ENCODE results near the gene ASF1A.

The ASF1A gene

GRCh38 chr6:118935331-118935668 lies 41.3 kb downstream of the ASF1A start:
- Histone ChIP-seq H3K27me3 (no peaks in the 10 kb centered on the region), H3K4me3 (peak overlapping the region; percentile 64 to 80), H3K4me1 (peaks cover 0 to 15% (median 7%) of the 10 kb centered on the region in 4 donors), H3K27ac (peak overlapping the region; percentile 90 to 96), H3K36me3 (peaks cover 0 to 16% (median 6%) of the 10 kb centered on the region in 3 donors), H3K9me3 (no peaks in the 10 kb centered on the region)
- intact Hi-C loops (cut with DNase I; ENCODE audit: low total_unique reads): no loop called here
- DNase-seq: no peak
- no peak for TF ChIP-seq CTCF (IDR thresholded peaks at IDR 0.05)

GRCh38 chr6:118935978-118936703 lies 42.2 kb downstream of the ASF1A start:
- H3K4me1 ChIP-seq: peaks cover 0 to 15% (median 7%) of the 10 kb centered on the region in 4 donors
- intact Hi-C loops (cut with DNase I; ENCODE audit: low total_unique reads): no loop called here
- H3K27ac ChIP-seq: peak overlapping the region in 1 of 2 donors; percentile 96
- no peaks in the 10 kb centered on the region for H3K27me3 ChIP-seq
- H3K4me3 ChIP-seq: peak overlapping the region in 1 of 2 donors; percentile 80
- DNase-seq: no peak
- no peaks in the 10 kb centered on the region for H3K9me3 ChIP-seq
- no peak for TF ChIP-seq CTCF (IDR thresholded peaks at IDR 0.05)
- H3K36me3 ChIP-seq: peaks cover 0 to 7% (median 0%) of the 10 kb centered on the region in 3 donors

- no peaks in the 10 kb centered on the region for H3K36me3 ChIP-seq
- H3K27ac ChIP-seq: no peak overlapping the region
- H3K4me1 ChIP-seq: peaks cover 0 to 9% (median 1%) of the 10 kb centered on the region in 4 donors
- TF ChIP-seq CTCF (IDR thresholded peaks at IDR 0.05): no peak
- peaks cover 0 to 9% (median 3%) of the 10 kb centered on the region in 3 donors for H3K9me3 ChIP-seq
- no peak overlapping the region for H3K4me3 ChIP-seq
- DNase-seq: no peak
- intact Hi-C loops (cut with DNase I; ENCODE audit: low total_unique reads): no loop called here
- no peaks in the 10 kb centered on the region for H3K27me3 ChIP-seq
Observed at GRCh38 chr6:118939683-118940082, 45.7 kb downstream of the ASF1A start.

- Histone ChIP-seq H3K4me3 (no peak overlapping the region), H3K36me3 (no peaks in the 10 kb centered on the region), H3K9me3 (peaks cover 0 to 13% (median 4%) of the 10 kb centered on the region in 3 donors), H3K27me3 (no peaks in the 10 kb centered on the region), H3K4me1 (peaks cover 0 to 3% (median 0%) of the 10 kb centered on the region in 4 donors), H3K27ac (no peak overlapping the region)
- no peak for TF ChIP-seq CTCF (IDR thresholded peaks at IDR 0.05)
- DNase-seq: no peak
- intact Hi-C loops (cut with DNase I; ENCODE audit: low total_unique reads): no loop called here
Observed at GRCh38 chr6:118940770-118941169, 46.8 kb downstream of the ASF1A start.

GRCh38 chr6:118945217-118945616 lies 51.3 kb downstream of the ASF1A start:
- H3K9me3 ChIP-seq: peaks cover 0 to 29% (median 9%) of the 10 kb centered on the region in 3 donors
- intact Hi-C loops (cut with DNase I; ENCODE audit: low total_unique reads): no loop called here

More at GRCh38 chr6:118945217-118945616, 51.3 kb downstream of the ASF1A start:
- DNase-seq: no peak
- no peak overlapping the region for H3K4me3 ChIP-seq
- no peaks in the 10 kb centered on the region for H3K36me3 ChIP-seq
- H3K27ac ChIP-seq: no peak overlapping the region
- TF ChIP-seq CTCF (IDR thresholded peaks at IDR 0.05): no peak
- no peaks in the 10 kb centered on the region for H3K27me3 ChIP-seq
- no peaks in the 10 kb centered on the region for H3K4me1 ChIP-seq
